CD4-positive, alpha-beta memory T cell (primary cell): ENCODE data around the gene TTC27. TPM values are rescaled to one million over a fixed set of nuclear protein-coding genes. Genes with fewer than 3 reads are reported as not detected.
A peak's percentile ranks its signal among the peaks of the same experiment; 100 is the strongest.
"Not testable (repeated sequence)": the region's sequence is repeated elsewhere in the genome, so short reads cannot be mapped to it uniquely, and the experiment has no call there.

Source experiments
- CTCF ChIA-PET: fragments of 350-600 bp; sonication (Branson Sonifier 250); formaldehyde crosslinking; loops from one replicate; lab custom pipeline; 2021; ENCODE audit warnings: inconsistent platforms; ENCODE audit not compliant: partially characterized antibody; lab: Charles Lee
- POLR2A ChIA-PET: fragments of 350-600 bp; sonication (Branson Sonifier 250); formaldehyde crosslinking; loops from one replicate; lab custom pipeline; 2021; ENCODE audit not compliant: partially characterized antibody; lab: Charles Lee
- DNase-seq, 5 donors: peaks; one replicate each; pipeline versions ENCODE4 v3.0.0 to v3.0.0-alpha.2; 2020 to 2022; ENCODE audit warnings: mixed read lengths in 1 of 5
- H3K27ac ChIP-seq: one replicate; pipeline ENCODE4 v1.7.0; 2013; ENCODE audit warnings: low read depth, low read length
- H3K27me3 ChIP-seq: 2 replicates; pipeline ENCODE4 v1.7.0; 2013; ENCODE audit warnings: mild to moderate bottlenecking, low read length, moderate library complexity; ENCODE audit not compliant: insufficient read depth
- H3K36me3 ChIP-seq: 2 replicates; pipeline ENCODE4 v1.7.0; 2013; ENCODE audit warnings: mild to moderate bottlenecking, low read length, moderate library complexity; ENCODE audit not compliant: insufficient read depth
- H3K4me1 ChIP-seq: 2 replicates; pipeline ENCODE4 v1.7.0; 2013; ENCODE audit warnings: mild to moderate bottlenecking, low read length, moderate library complexity; ENCODE audit not compliant: insufficient read depth
- H3K4me3 ChIP-seq, 2 donors: one replicate each; pipeline ENCODE4 v1.7.0; 2013; ENCODE audit warnings: low read length in 2 of 2, mild to moderate bottlenecking in 1 of 2
- H3K9me3 ChIP-seq, 2 donors: one replicate each; pipeline ENCODE4 v1.7.0; 2013; ENCODE audit warnings: low read length in 2 of 2, control low read depth in 1 of 2; ENCODE audit not compliant: control insufficient read depth in 1 of 2
- H3K27ac Mint-ChIP-seq, 7 donors: one replicate each; pipeline ENCODE4 v1.8.0; 2020 to 2021; ENCODE audit warnings: mixed read lengths in 7 of 7, mild to moderate bottlenecking in 6 of 7, inconsistent platforms in 3 of 7, moderate library complexity in 3 of 7
- H3K27me3 Mint-ChIP-seq, 2 donors: one replicate each; pipeline ENCODE4 v1.8.0; 2020 to 2021; ENCODE audit warnings: mixed read lengths in 2 of 2
- H3K36me3 Mint-ChIP-seq, 2 donors: one replicate each; pipeline ENCODE4 v1.8.0; 2020 to 2021; ENCODE audit warnings: mixed read lengths in 2 of 2, inconsistent platforms in 1 of 2, mild to moderate bottlenecking in 1 of 2
- H3K4me1 Mint-ChIP-seq, 4 donors: one replicate each; pipeline ENCODE4 v1.8.0; 2020 to 2021; ENCODE audit warnings: mixed read lengths in 4 of 4, mild to moderate bottlenecking in 1 of 4
- H3K4me3 Mint-ChIP-seq, 8 donors: one replicate each; pipeline ENCODE4 v1.8.0; 2020 to 2021; ENCODE audit warnings: mixed read lengths in 8 of 8, mild to moderate bottlenecking in 7 of 8, moderate library complexity in 6 of 8, inconsistent platforms in 3 of 8
- H3K9me3 Mint-ChIP-seq, 8 donors: one replicate each; pipeline ENCODE4 v1.8.0; 2020 to 2021; ENCODE audit warnings: mixed read lengths in 8 of 8, mild to moderate bottlenecking in 5 of 8, inconsistent platforms in 3 of 8, moderate library complexity in 1 of 8
- intact Hi-C: fragments of 100-400 bp; cut with micrococcal nuclease; formaldehyde crosslinking; loops from one replicate; pipeline ENCODE4 v1.15.1; 2023
- polyA plus RNA-seq, 2 donors: library from polyadenylated mRNA; unstranded; fragments of 300-500 nt; fragmentation: Illumina TruSeq; gene quantifications; one replicate each; pipeline ENCODE4 v1.2.3, GENCODE V29; 2021
- total RNA-seq, 2 experiments: library from RNA; stranded (reverse); gene quantifications; one replicate each; pipeline ENCODE4 v1.2.3, GENCODE V29; 2021

The TTC27 gene
- total and polyA plus RNA-seq, 4 experiments from 2014 or later: 20.9 to 27.5 (median 25.3) TPM

GRCh38 chr2:32748158-32748557, 120.3 kb downstream of the TTC27 start:
- POLR2A ChIA-PET: no interaction called here
- H3K36me3 ChIP-seq: no peaks in the 10 kb centered on the region
- Mint-ChIP-seq H3K9me3 (peaks cover 0 to 5% (median 2%) of the 10 kb centered on the region in 8 donors), H3K4me1 (peaks cover 0 to 5% (median 0%) of the 10 kb centered on the region in 4 donors), H3K36me3 (peaks cover 51 to 73% of the 10 kb centered on the region in 2 donors), H3K4me3 (no peak overlapping the region), H3K27ac (no peak overlapping the region), H3K27me3 (no peaks in the 10 kb centered on the region)
- H3K4me1 ChIP-seq: no peaks in the 10 kb centered on the region
- no peak overlapping the region for H3K27ac ChIP-seq
- no peaks in the 10 kb centered on the region for H3K9me3 ChIP-seq
- no peak overlapping the region for H3K4me3 ChIP-seq
- no peak for DNase-seq
- intact Hi-C loops: no loop called here
- CTCF ChIA-PET: no interaction called here
- H3K27me3 ChIP-seq: no peaks in the 10 kb centered on the region

GRCh38 chr2:32750880-32751279, 123.0 kb downstream of the TTC27 start:
- no peaks in the 10 kb centered on the region for H3K36me3 ChIP-seq
- intact Hi-C loops: no loop called here
- POLR2A ChIA-PET: no interaction called here

DNA sequence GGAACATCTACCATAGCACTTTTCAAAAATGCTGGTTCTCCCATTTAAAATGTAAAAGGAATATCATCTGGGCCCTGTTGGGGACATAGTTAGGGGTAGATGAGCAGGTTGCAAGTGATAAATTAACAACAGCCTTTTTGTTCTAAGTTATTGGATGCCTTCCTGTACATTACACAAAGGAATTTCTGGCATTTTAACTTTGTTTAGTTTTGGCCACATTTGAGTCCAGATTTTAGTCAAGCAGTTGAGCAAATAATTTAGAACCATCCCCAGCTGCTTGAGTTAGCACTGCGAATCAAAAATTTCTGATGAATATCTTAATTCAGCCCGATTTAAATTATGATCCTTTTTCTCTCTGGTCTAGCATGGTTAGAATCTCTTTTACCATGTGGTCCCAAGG, 124.4 kb downstream of the TTC27 start:
- Histone ChIP-seq H3K9me3 (no peaks in the 10 kb centered on the region), H3K4me3 (no peak overlapping the region), H3K27ac (no peak overlapping the region), H3K27me3 (no peaks in the 10 kb centered on the region), H3K4me1 (peaks cover 12% of the 10 kb centered on the region), H3K36me3 (no peaks in the 10 kb centered on the region)
- Mint-ChIP-seq H3K4me3 (peak overlapping the region in 1 of 8 donors; percentile 35), H3K27me3 (no peaks in the 10 kb centered on the region), H3K27ac (no peak overlapping the region), H3K4me1 (peaks cover 8 to 19% (median 10%) of the 10 kb centered on the region in 4 donors), H3K36me3 (peaks cover 33 to 52% of the 10 kb centered on the region in 2 donors), H3K9me3 (no peaks in the 10 kb centered on the region)
- DNase-seq: no peak
- CTCF ChIA-PET: interaction anchor here (1.4 kb wide), 1 partner anchor 10 kb away, joined by 4 read pairs; no protein-coding TSS in a partner anchor
- POLR2A ChIA-PET: no interaction called here
- intact Hi-C loops: no loop called here

More at GRCh38 chr2:32750880-32751279, 123.0 kb downstream of the TTC27 start:
- H3K4me1 ChIP-seq: peaks cover 4% of the 10 kb centered on the region
- H3K27me3 ChIP-seq: no peaks in the 10 kb centered on the region
- no peak overlapping the region for H3K4me3 ChIP-seq
- Mint-ChIP-seq H3K4me1 (peaks cover 3 to 8% (median 5%) of the 10 kb centered on the region in 4 donors), H3K9me3 (peaks cover 0 to 5% (median 1%) of the 10 kb centered on the region in 8 donors), H3K27me3 (no peaks in the 10 kb centered on the region), H3K27ac (no peak overlapping the region), H3K36me3 (peaks cover 35 to 54% of the 10 kb centered on the region in 2 donors), H3K4me3 (no peak overlapping the region)
- no peak for DNase-seq
- H3K9me3 ChIP-seq: no peaks in the 10 kb centered on the region
- no peak overlapping the region for H3K27ac ChIP-seq
- CTCF ChIA-PET: interaction anchor here (1.4 kb wide), 1 partner anchor 11 kb away, joined by 4 read pairs; no protein-coding TSS in a partner anchor

GRCh38 chr2:32752952-32753351, 125.1 kb downstream of the TTC27 start:
- no peaks in the 10 kb centered on the region for H3K36me3 ChIP-seq
- no peaks in the 10 kb centered on the region for H3K9me3 Mint-ChIP-seq
- no peak overlapping the region for H3K4me3 ChIP-seq
- H3K4me3 Mint-ChIP-seq: no peak overlapping the region
- H3K27ac ChIP-seq: no peak overlapping the region
- no peaks in the 10 kb centered on the region for H3K9me3 ChIP-seq
- intact Hi-C loops: no loop called here
- ChIA-PET CTCF (no interaction called here), POLR2A (no interaction called here)
- H3K27me3 Mint-ChIP-seq: no peaks in the 10 kb centered on the region
- no peaks in the 10 kb centered on the region for H3K27me3 ChIP-seq
- peaks cover 31 to 47% of the 10 kb centered on the region in 2 donors for H3K36me3 Mint-ChIP-seq
- peaks cover 12% of the 10 kb centered on the region for H3K4me1 ChIP-seq
- DNase-seq: no peak
- peak overlapping the region in 1 of 7 donors; percentile 46 for H3K27ac Mint-ChIP-seq
- H3K4me1 Mint-ChIP-seq: peaks cover 8 to 19% (median 10%) of the 10 kb centered on the region in 4 donors

DNA sequence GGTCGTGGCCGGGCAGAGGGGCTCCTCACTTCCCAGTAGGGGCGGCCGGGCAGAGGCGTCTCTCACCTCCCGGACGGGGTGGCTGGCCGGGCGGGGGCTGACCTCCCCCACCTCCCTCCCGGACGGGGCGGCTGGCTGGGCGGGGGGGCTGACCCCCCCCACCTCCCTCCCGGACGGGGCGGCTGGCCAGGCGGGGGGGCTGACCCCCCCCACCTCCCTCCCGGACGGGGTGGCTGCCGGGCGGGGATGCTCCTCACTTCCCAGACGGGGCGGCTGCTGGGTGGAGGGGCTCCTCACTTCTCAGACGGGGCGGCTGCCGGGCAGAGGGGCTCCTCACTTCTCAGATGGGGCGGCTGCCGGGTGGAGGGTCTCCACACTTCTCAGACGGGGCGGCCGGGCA, 126.8 kb downstream of the TTC27 start:
- H3K27me3 ChIP-seq, CTCF ChIA-PET, H3K27ac Mint-ChIP-seq, intact Hi-C loops, POLR2A ChIA-PET, H3K9me3 ChIP-seq, H3K36me3 ChIP-seq, DNase-seq, H3K27ac ChIP-seq, H3K4me3 ChIP-seq, H3K4me3 Mint-ChIP-seq, H3K9me3 Mint-ChIP-seq, H3K27me3 Mint-ChIP-seq: not testable (repeated sequence)
- peaks cover 29 to 44% of the 10 kb centered on the region in 2 donors for H3K36me3 Mint-ChIP-seq
- peaks cover 12% of the 10 kb centered on the region for H3K4me1 ChIP-seq
- peaks cover 9 to 19% (median 9%) of the 10 kb centered on the region in 4 donors for H3K4me1 Mint-ChIP-seq

DNA sequence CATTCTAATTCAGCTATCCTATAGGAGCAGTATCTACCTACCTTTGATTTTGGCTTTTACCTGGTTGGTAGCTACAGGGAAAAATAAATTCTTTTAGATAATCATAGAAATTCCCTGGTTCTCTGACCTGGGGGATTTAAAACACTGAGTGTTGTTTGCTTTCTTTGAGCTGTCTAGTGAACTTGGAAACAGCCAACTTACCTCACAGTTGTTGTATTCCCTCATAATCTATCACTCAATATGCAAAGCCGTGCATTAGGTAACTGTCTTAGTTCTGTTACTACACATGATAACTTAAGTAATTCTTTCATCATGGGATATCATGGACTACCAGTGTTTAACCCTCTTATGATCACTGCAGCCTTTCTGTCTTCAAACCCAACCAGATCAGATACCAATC, 127.8 kb downstream of the TTC27 start:
- Histone ChIP-seq H3K9me3 (no peaks in the 10 kb centered on the region), H3K36me3 (no peaks in the 10 kb centered on the region), H3K4me3 (peak overlapping the region in 1 of 2 donors; percentile 49), H3K27me3 (no peaks in the 10 kb centered on the region), H3K27ac (peak overlapping the region; percentile 30), H3K4me1 (peaks cover 12% of the 10 kb centered on the region)
- intact Hi-C loops: no loop called here
- ChIA-PET CTCF (interaction anchor here (1.4 kb wide), 1 partner anchor 15 kb away, joined by 5 read pairs; no protein-coding TSS in a partner anchor), POLR2A (no interaction called here)
- H3K4me1 Mint-ChIP-seq: peaks cover 9 to 19% (median 9%) of the 10 kb centered on the region in 4 donors
- no peaks in the 10 kb centered on the region for H3K27me3 Mint-ChIP-seq
- H3K9me3 Mint-ChIP-seq: no peaks in the 10 kb centered on the region
- peaks cover 31 to 45% of the 10 kb centered on the region in 2 donors for H3K36me3 Mint-ChIP-seq
- H3K4me3 Mint-ChIP-seq: peak overlapping the region; percentile 77 to 90 (median 84)
- peak overlapping the region; percentile 39 to 92 (median 81) for H3K27ac Mint-ChIP-seq
- no peak for DNase-seq

GRCh38 chr2:32756074-32756727, 128.4 kb downstream of the TTC27 start:
- Histone ChIP-seq H3K9me3 (no peaks in the 10 kb centered on the region), H3K4me1 (peaks cover 12% of the 10 kb centered on the region), H3K4me3 (peak overlapping the region in 1 of 2 donors; percentile 49), H3K27ac (peak overlapping the region; percentile 30), H3K27me3 (no peaks in the 10 kb centered on the region), H3K36me3 (no peaks in the 10 kb centered on the region)
- DNase-seq: peak in 3 of 5 donors; percentile 5 to 14 (median 6)
- Mint-ChIP-seq H3K4me3 (peak overlapping the region; percentile 77 to 90 (median 84)), H3K27ac (peak overlapping the region; percentile 7 to 92 (median 81)), H3K36me3 (peaks cover 35 to 45% of the 10 kb centered on the region in 2 donors), H3K9me3 (no peaks in the 10 kb centered on the region), H3K4me1 (peaks cover 9 to 19% (median 9%) of the 10 kb centered on the region in 4 donors), H3K27me3 (no peaks in the 10 kb centered on the region)
- ChIA-PET CTCF (interaction anchor here (1.4 kb wide), 1 partner anchor 16 kb away, joined by 5 read pairs; no protein-coding TSS in a partner anchor), POLR2A (interaction anchor here (0.5 to 1.0 kb wide), 2 partner anchors 10 to 820 kb away, joined by 3 read pairs; no protein-coding TSS in a partner anchor)
- intact Hi-C loops: no loop called here
